ENCODE data around the gene ZNF75A.
"Not testable (repeated sequence)": the region's sequence is repeated elsewhere in the genome, so short reads cannot be mapped to it uniquely, and the experiment has no call there.

ZNF75A gene

GRCh38 chr16:3305109-3306068 lies at the start of gene ZNF75A, which contains the start of gene TIGD7:
ZNF75A (plus strand) TSS chr16:3305497; CDS start chr16:3308429, 2,932 bp downstream.
TIGD7 (minus strand) TSS chr16:3305430; CDS start chr16:3300614, 4,816 bp downstream.
- peaks cover 23% of the 10 kb centered on the region for H3K36me3 ChIP-seq (ENCODE audit: insufficient read depth, low read length)

GRCh38 chr16:3256146-3256865 lies 49.0 kb upstream of the ZNF75A start, which contains the start of gene MEFV:
MEFV (minus strand) TSS chr16:3256633; CDS start chr16:3256587, 46 bp downstream.
- H3K27me3 ChIP-seq (ENCODE audit: control insufficient read depth in 1 of 2, insufficient read depth in 2 of 2, low read length in 2 of 2), result no peaks in the 10 kb centered on the region
- H3K27ac ChIP-seq (ENCODE audit: low read depth, low read length), result no peak within 1 kb of the TSS
- no peaks in the 10 kb centered on the region for H3K9me3 ChIP-seq (ENCODE audit: low read length)
- no peaks in the 10 kb centered on the region for H3K36me3 ChIP-seq (ENCODE audit: insufficient read depth, low read length)
- no peaks in the 10 kb centered on the region for H3K4me1 ChIP-seq (ENCODE audit: insufficient read depth, low read length)
- no peak within 1 kb of the TSS for H3K4me3 ChIP-seq (ENCODE audit: low read depth in 1 of 2, low read length in 2 of 2)
- H3K9ac ChIP-seq (ENCODE audit: low read length), result no peak within 1 kb of the TSS

More at GRCh38 chr16:3305109-3306068, at the start of gene ZNF75A, which contains the start of gene TIGD7:
- no peaks in the 10 kb centered on the region for H3K27me3 ChIP-seq (ENCODE audit: control insufficient read depth in 1 of 2, insufficient read depth in 2 of 2, low read length in 2 of 2)
- peak within 1 kb of the TSS; percentile 63 to 66 for H3K4me3 ChIP-seq (ENCODE audit: low read depth in 1 of 2, low read length in 2 of 2)
- H3K27ac ChIP-seq (ENCODE audit: low read depth, low read length), result peak within 1 kb of the TSS; percentile 80
- H3K9ac ChIP-seq (ENCODE audit: low read length), result peak within 1 kb of the TSS; percentile 53
- peaks cover 28% of the 10 kb centered on the region for H3K9me3 ChIP-seq (ENCODE audit: low read length)
- H3K4me1 ChIP-seq (ENCODE audit: insufficient read depth, low read length), result peaks cover 13% of the 10 kb centered on the region

- no peaks in the 10 kb centered on the region for H3K36me3 ChIP-seq (ENCODE audit: insufficient read depth, low read length)
- H3K27me3 ChIP-seq (ENCODE audit: control insufficient read depth in 1 of 2, insufficient read depth in 2 of 2, low read length in 2 of 2), result no peaks in the 10 kb centered on the region
- no peak overlapping the region for H3K4me3 ChIP-seq (ENCODE audit: low read depth in 1 of 2, low read length in 2 of 2)
- no peak overlapping the region for H3K27ac ChIP-seq (ENCODE audit: low read depth, low read length)
- no peak overlapping the region for H3K9ac ChIP-seq (ENCODE audit: low read length)
- H3K9me3 ChIP-seq (ENCODE audit: low read length), result no peaks in the 10 kb centered on the region
- no peaks in the 10 kb centered on the region for H3K4me1 ChIP-seq (ENCODE audit: insufficient read depth, low read length)
These were observed 48.3 kb upstream of the ZNF75A start for GRCh38 chr16:3256866-3257465.

- Histone ChIP-seq H3K4me1 (ENCODE audit: insufficient read depth, low read length) (peaks cover 1% of the 10 kb centered on the region), H3K27ac (ENCODE audit: low read depth, low read length) (no peak overlapping the region)
These were observed 45.5 kb upstream of the ZNF75A start for GRCh38 chr16:3259836-3260235.

GRCh38 chr16:3262517-3262916 lies 42.8 kb upstream of the ZNF75A start:
- H3K27ac ChIP-seq (ENCODE audit: low read depth, low read length), result no peak overlapping the region

More at GRCh38 chr16:3259836-3260235, 45.5 kb upstream of the ZNF75A start:
- H3K36me3 ChIP-seq (ENCODE audit: insufficient read depth, low read length), result no peaks in the 10 kb centered on the region
- no peaks in the 10 kb centered on the region for H3K9me3 ChIP-seq (ENCODE audit: low read length)
- no peaks in the 10 kb centered on the region for H3K27me3 ChIP-seq (ENCODE audit: control insufficient read depth in 1 of 2, insufficient read depth in 2 of 2, low read length in 2 of 2)
- no peak overlapping the region for H3K4me3 ChIP-seq (ENCODE audit: low read depth in 1 of 2, low read length in 2 of 2)
- H3K9ac ChIP-seq (ENCODE audit: low read length), result no peak overlapping the region

GRCh38 chr16:3264137-3265036 lies 40.9 kb upstream of the ZNF75A start:
- Histone ChIP-seq H3K36me3 (ENCODE audit: insufficient read depth, low read length) (no peaks in the 10 kb centered on the region), H3K9ac (ENCODE audit: low read length) (peak overlapping the region; percentile 61), H3K27me3 (ENCODE audit: control insufficient read depth in 1 of 2, insufficient read depth in 2 of 2, low read length in 2 of 2) (no peaks in the 10 kb centered on the region), H3K4me3 (ENCODE audit: low read depth in 1 of 2, low read length in 2 of 2) (peak overlapping the region; percentile 55 to 81), H3K9me3 (ENCODE audit: low read length) (no peaks in the 10 kb centered on the region), H3K27ac (ENCODE audit: low read depth, low read length) (peak overlapping the region; percentile 98), H3K4me1 (ENCODE audit: insufficient read depth, low read length) (peaks cover 13% of the 10 kb centered on the region)

More at GRCh38 chr16:3262517-3262916, 42.8 kb upstream of the ZNF75A start:
- H3K27me3 ChIP-seq (ENCODE audit: control insufficient read depth in 1 of 2, insufficient read depth in 2 of 2, low read length in 2 of 2), result no peaks in the 10 kb centered on the region
- H3K4me3 ChIP-seq (ENCODE audit: low read depth in 1 of 2, low read length in 2 of 2), result no peak overlapping the region
- no peaks in the 10 kb centered on the region for H3K36me3 ChIP-seq (ENCODE audit: insufficient read depth, low read length)
- H3K9me3 ChIP-seq (ENCODE audit: low read length), result no peaks in the 10 kb centered on the region
- H3K4me1 ChIP-seq (ENCODE audit: insufficient read depth, low read length), result peaks cover 13% of the 10 kb centered on the region
- no peak overlapping the region for H3K9ac ChIP-seq (ENCODE audit: low read length)

- H3K36me3 ChIP-seq (ENCODE audit: insufficient read depth, low read length), result no peaks in the 10 kb centered on the region
- H3K4me1 ChIP-seq (ENCODE audit: insufficient read depth, low read length), result peaks cover 13% of the 10 kb centered on the region
- no peaks in the 10 kb centered on the region for H3K27me3 ChIP-seq (ENCODE audit: control insufficient read depth in 1 of 2, insufficient read depth in 2 of 2, low read length in 2 of 2)
- H3K4me3 ChIP-seq (ENCODE audit: low read depth in 1 of 2, low read length in 2 of 2), result no peak overlapping the region
- no peak overlapping the region for H3K9ac ChIP-seq (ENCODE audit: low read length)
- H3K9me3 ChIP-seq (ENCODE audit: low read length), result no peaks in the 10 kb centered on the region
- no peak overlapping the region for H3K27ac ChIP-seq (ENCODE audit: low read depth, low read length)
These were observed 38.3 kb upstream of the ZNF75A start for GRCh38 chr16:3266873-3267537.

- Histone ChIP-seq H3K27ac (ENCODE audit: low read depth, low read length) (no peak overlapping the region), H3K9ac (ENCODE audit: low read length) (no peak overlapping the region), H3K36me3 (ENCODE audit: insufficient read depth, low read length) (no peaks in the 10 kb centered on the region), H3K4me1 (ENCODE audit: insufficient read depth, low read length) (peaks cover 13% of the 10 kb centered on the region), H3K27me3 (ENCODE audit: control insufficient read depth in 1 of 2, insufficient read depth in 2 of 2, low read length in 2 of 2) (no peaks in the 10 kb centered on the region), H3K4me3 (ENCODE audit: low read depth in 1 of 2, low read length in 2 of 2) (no peak overlapping the region), H3K9me3 (ENCODE audit: low read length) (no peaks in the 10 kb centered on the region)
These were observed 37.0 kb upstream of the ZNF75A start for GRCh38 chr16:3268294-3268693.

- H3K27ac ChIP-seq (ENCODE audit: low read depth, low read length); H3K4me1 ChIP-seq (ENCODE audit: insufficient read depth, low read length); H3K36me3 ChIP-seq (ENCODE audit: insufficient read depth, low read length); H3K27me3 ChIP-seq (ENCODE audit: control insufficient read depth in 1 of 2, insufficient read depth in 2 of 2, low read length in 2 of 2); H3K9ac ChIP-seq (ENCODE audit: low read length); H3K4me3 ChIP-seq (ENCODE audit: low read depth in 1 of 2, low read length in 2 of 2); H3K9me3 ChIP-seq (ENCODE audit: low read length): not testable (repeated sequence)
These were observed 34.6 kb upstream of the ZNF75A start for GRCh38 chr16:3270718-3271117.

- H3K9ac ChIP-seq (ENCODE audit: low read length); H3K9me3 ChIP-seq (ENCODE audit: low read length); H3K27ac ChIP-seq (ENCODE audit: low read depth, low read length); H3K4me3 ChIP-seq (ENCODE audit: low read depth in 1 of 2, low read length in 2 of 2); H3K27me3 ChIP-seq (ENCODE audit: control insufficient read depth in 1 of 2, insufficient read depth in 2 of 2, low read length in 2 of 2); H3K4me1 ChIP-seq (ENCODE audit: insufficient read depth, low read length); H3K36me3 ChIP-seq (ENCODE audit: insufficient read depth, low read length): not testable (repeated sequence)
These were observed 34.0 kb upstream of the ZNF75A start for GRCh38 chr16:3271281-3271680.
